Subcutaneous abdominal adipose tissue (tissue), 5 donors: ENCODE data around the gene OTULINL.

ENCODE experiments used
- H3K27ac ChIP-seq: one replicate; pipeline ENCODE4 v1.7.0; 2013; ENCODE audit warnings: low read depth, mild to moderate bottlenecking, inconsistent platforms, low read length, moderate library complexity
- H3K27me3 ChIP-seq, 5 donors: one replicate each; pipeline ENCODE4 v1.7.0; 2013; ENCODE audit warnings: low read length in 5 of 5, inconsistent platforms in 1 of 5; ENCODE audit not compliant: control insufficient read depth in 5 of 5, insufficient read depth in 4 of 5
- H3K36me3 ChIP-seq, 5 donors: one replicate each; pipeline ENCODE4 v1.7.0; 2013; ENCODE audit warnings: low read length in 5 of 5; ENCODE audit not compliant: control insufficient read depth in 5 of 5, insufficient read depth in 5 of 5
- H3K4me1 ChIP-seq, 5 donors: one replicate each; pipeline ENCODE4 v1.7.0; 2013; ENCODE audit warnings: low read length in 5 of 5, mild to moderate bottlenecking in 3 of 5, moderate library complexity in 1 of 5; ENCODE audit not compliant: control insufficient read depth in 5 of 5, insufficient read depth in 5 of 5
- H3K4me3 ChIP-seq, 5 donors: one replicate each; pipeline ENCODE4 v1.7.0; 2013; ENCODE audit warnings: low read length in 5 of 5, low read depth in 1 of 5
- H3K9ac ChIP-seq, 5 donors: one replicate each; pipeline ENCODE4 v1.7.0; 2013; ENCODE audit warnings: low read length in 5 of 5, mild to moderate bottlenecking in 4 of 5, moderate library complexity in 3 of 5
- H3K9me3 ChIP-seq, 5 donors: one replicate each; pipeline ENCODE4 v1.7.0; 2013; ENCODE audit warnings: low read length in 5 of 5; ENCODE audit not compliant: control insufficient read depth in 5 of 5
- donor health status: healthy.
- donor health status: healthy.
- donor health status: healthy.
- donor health status: healthy.
- donor health status: healthy.

OTULINL gene

GRCh38 chr5:14597080-14597479 lies 15.5 kb downstream of the OTULINL start:
- Histone ChIP-seq H3K9me3 (no peaks in the 10 kb centered on the region), H3K4me3 (no peak overlapping the region), H3K27ac (no peak overlapping the region), H3K9ac (no peak overlapping the region), H3K27me3 (no peaks in the 10 kb centered on the region), H3K4me1 (peaks cover 0 to 31% (median 8%) of the 10 kb centered on the region in 5 donors), H3K36me3 (no peaks in the 10 kb centered on the region)

DNA sequence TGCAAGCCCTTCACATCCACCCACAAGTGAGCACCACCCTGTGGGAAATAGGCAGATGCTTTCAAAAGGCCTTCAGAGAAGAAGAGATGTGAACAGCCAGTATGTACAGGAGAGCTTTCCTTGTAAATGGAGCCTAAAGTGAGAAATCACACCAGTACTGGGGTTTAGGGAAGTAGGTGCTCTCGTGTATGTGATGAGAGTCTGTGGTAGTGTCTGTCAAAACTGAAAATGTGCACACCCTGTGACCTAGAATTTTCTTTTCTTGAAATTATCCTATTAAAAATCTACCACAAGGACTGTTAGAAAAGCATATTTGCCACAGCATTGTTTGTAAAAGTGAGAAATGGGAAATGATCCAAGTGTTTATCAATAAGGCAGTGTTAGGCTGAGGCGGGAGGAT lies 16.6 kb downstream of the OTULINL start:
- H3K27me3 ChIP-seq: no peaks in the 10 kb centered on the region
- H3K36me3 ChIP-seq: no peaks in the 10 kb centered on the region
- H3K9ac ChIP-seq: no peak overlapping the region
- H3K4me3 ChIP-seq: no peak overlapping the region
- no peaks in the 10 kb centered on the region for H3K9me3 ChIP-seq
- peaks cover 0 to 25% (median 4%) of the 10 kb centered on the region in 5 donors for H3K4me1 ChIP-seq
- no peak overlapping the region for H3K27ac ChIP-seq

DNA sequence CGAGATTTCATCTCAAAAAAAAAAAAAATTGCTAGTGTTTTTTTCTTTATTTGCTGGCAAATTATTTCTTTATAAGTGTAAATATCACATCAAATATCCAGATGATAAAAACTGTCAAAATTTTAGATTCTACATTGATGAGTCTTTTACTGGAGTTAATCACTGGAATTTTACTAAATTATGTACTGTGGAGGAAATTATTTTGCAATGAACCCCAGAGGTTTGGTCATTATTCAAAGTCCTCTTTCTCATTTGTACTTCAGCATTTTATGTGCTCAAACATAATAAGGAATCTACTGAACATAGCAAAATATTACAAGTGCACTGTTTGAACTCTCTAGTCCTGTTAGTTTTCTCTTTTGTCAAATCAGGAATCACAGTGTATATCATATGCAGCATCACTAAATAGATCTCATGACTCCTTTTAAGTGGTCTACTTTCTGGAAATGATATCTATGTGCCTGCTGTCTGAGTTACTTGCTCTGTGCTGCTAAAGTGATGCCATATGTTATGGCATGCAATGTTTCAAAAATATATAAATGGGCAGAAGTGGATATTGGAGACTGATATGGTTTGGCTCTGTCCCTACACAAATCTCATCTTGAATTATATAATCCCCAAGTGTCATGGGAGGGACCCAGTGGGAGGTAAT lies 18.0 kb downstream of the OTULINL start:
- Histone ChIP-seq H3K4me1 (peaks cover 0 to 15% (median under 1%) of the 10 kb centered on the region in 5 donors), H3K36me3 (no peaks in the 10 kb centered on the region), H3K4me3 (no peak overlapping the region), H3K9ac (no peak overlapping the region), H3K27ac (no peak overlapping the region), H3K9me3 (no peaks in the 10 kb centered on the region), H3K27me3 (no peaks in the 10 kb centered on the region)

- peaks cover 0 to 10% (median 0%) of the 10 kb centered on the region in 5 donors for H3K4me1 ChIP-seq
- H3K4me3 ChIP-seq: no peak overlapping the region
- no peaks in the 10 kb centered on the region for H3K36me3 ChIP-seq
- H3K9me3 ChIP-seq: no peaks in the 10 kb centered on the region
- H3K9ac ChIP-seq: no peak overlapping the region
- H3K27me3 ChIP-seq: no peaks in the 10 kb centered on the region
- no peak overlapping the region for H3K27ac ChIP-seq
Measured at GRCh38 chr5:14600846-14601245, 19.3 kb downstream of the OTULINL start.

DNA sequence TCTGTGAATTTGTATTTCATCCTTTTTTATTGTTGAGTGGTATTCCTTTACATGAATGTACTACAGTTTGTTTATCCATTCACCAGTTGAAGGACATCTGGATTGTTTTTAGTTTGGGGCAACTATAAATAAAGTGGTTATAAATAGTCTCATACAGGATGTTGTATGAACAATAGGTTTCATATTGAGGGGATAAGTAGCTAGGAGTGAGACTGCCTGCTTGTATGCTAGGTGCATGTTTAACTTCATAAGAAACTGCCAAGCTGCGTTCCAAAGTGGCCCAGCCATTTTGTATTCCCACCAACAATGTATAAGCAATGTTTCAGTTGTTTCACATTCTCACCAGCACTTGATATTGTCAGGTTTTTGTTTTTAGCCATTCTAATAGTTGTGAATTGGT lies 21.5 kb downstream of the OTULINL start:
- Histone ChIP-seq H3K4me1 (no peaks in the 10 kb centered on the region), H3K4me3 (no peak overlapping the region), H3K9ac (no peak overlapping the region), H3K27me3 (no peaks in the 10 kb centered on the region), H3K9me3 (no peaks in the 10 kb centered on the region), H3K36me3 (no peaks in the 10 kb centered on the region), H3K27ac (no peak overlapping the region)

- H3K27me3 ChIP-seq: no peaks in the 10 kb centered on the region
- H3K27ac ChIP-seq: no peak overlapping the region
- no peaks in the 10 kb centered on the region for H3K4me1 ChIP-seq
- no peak overlapping the region for H3K9ac ChIP-seq
- peaks cover 0 to 6% (median 0%) of the 10 kb centered on the region in 5 donors for H3K36me3 ChIP-seq
- H3K9me3 ChIP-seq: no peaks in the 10 kb centered on the region
- H3K4me3 ChIP-seq: no peak overlapping the region
Measured at GRCh38 chr5:14607104-14607503, 25.5 kb downstream of the OTULINL start.

- Histone ChIP-seq H3K9me3 (no peaks in the 10 kb centered on the region), H3K36me3 (peaks cover 0 to 6% (median 0%) of the 10 kb centered on the region in 5 donors), H3K9ac (no peak overlapping the region), H3K4me3 (no peak overlapping the region), H3K27me3 (no peaks in the 10 kb centered on the region), H3K27ac (no peak overlapping the region), H3K4me1 (no peaks in the 10 kb centered on the region)
Measured at GRCh38 chr5:14608169-14608568, 26.6 kb downstream of the OTULINL start.

- H3K36me3 ChIP-seq: peaks cover 0 to 23% (median 0%) of the 10 kb centered on the region in 5 donors
- H3K9ac ChIP-seq: no peak overlapping the region
Measured at GRCh38 chr5:14611737-14612136, 30.1 kb downstream of the OTULINL start.

GRCh38 chr5:14614490-14614889 lies 32.9 kb downstream of the OTULINL start:
- H3K4me1 ChIP-seq: no peaks in the 10 kb centered on the region
- H3K4me3 ChIP-seq: no peak overlapping the region
- H3K9me3 ChIP-seq: no peaks in the 10 kb centered on the region
- no peaks in the 10 kb centered on the region for H3K27me3 ChIP-seq
- H3K27ac ChIP-seq: no peak overlapping the region
- H3K36me3 ChIP-seq: peaks cover 0 to 24% (median 0%) of the 10 kb centered on the region in 5 donors
- no peak overlapping the region for H3K9ac ChIP-seq

More at GRCh38 chr5:14611737-14612136, 30.1 kb downstream of the OTULINL start:
- no peaks in the 10 kb centered on the region for H3K4me1 ChIP-seq
- H3K9me3 ChIP-seq: no peaks in the 10 kb centered on the region
- H3K27me3 ChIP-seq: no peaks in the 10 kb centered on the region
- H3K4me3 ChIP-seq: no peak overlapping the region
- no peak overlapping the region for H3K27ac ChIP-seq

DNA sequence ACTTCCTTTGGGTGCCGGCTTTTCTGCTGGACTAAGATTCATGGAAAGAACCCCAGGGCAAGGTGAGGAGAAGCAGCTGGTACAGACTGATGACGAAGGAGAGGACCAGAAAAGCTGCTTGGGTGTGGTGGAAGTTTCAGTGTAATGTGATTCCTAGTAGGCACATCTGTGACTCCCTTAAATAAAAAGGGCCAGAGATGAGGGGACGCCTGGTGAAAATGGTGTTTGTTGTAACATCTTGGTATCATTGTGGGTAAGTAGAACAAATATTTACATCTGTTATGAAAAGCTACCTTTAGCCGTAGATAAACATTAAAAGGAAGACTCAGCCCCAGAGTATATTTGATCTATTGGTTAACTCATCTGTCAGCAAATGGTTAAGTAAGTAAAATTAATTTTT lies 33.8 kb downstream of the OTULINL start:
- H3K9ac ChIP-seq: no peak overlapping the region
- H3K27me3 ChIP-seq: no peaks in the 10 kb centered on the region
- no peak overlapping the region for H3K27ac ChIP-seq
- peaks cover 0 to 18% (median 0%) of the 10 kb centered on the region in 5 donors for H3K36me3 ChIP-seq
- no peaks in the 10 kb centered on the region for H3K9me3 ChIP-seq
- H3K4me3 ChIP-seq: no peak overlapping the region
- no peaks in the 10 kb centered on the region for H3K4me1 ChIP-seq
